ENCODE results near the gene TAS2R14.

DNA sequence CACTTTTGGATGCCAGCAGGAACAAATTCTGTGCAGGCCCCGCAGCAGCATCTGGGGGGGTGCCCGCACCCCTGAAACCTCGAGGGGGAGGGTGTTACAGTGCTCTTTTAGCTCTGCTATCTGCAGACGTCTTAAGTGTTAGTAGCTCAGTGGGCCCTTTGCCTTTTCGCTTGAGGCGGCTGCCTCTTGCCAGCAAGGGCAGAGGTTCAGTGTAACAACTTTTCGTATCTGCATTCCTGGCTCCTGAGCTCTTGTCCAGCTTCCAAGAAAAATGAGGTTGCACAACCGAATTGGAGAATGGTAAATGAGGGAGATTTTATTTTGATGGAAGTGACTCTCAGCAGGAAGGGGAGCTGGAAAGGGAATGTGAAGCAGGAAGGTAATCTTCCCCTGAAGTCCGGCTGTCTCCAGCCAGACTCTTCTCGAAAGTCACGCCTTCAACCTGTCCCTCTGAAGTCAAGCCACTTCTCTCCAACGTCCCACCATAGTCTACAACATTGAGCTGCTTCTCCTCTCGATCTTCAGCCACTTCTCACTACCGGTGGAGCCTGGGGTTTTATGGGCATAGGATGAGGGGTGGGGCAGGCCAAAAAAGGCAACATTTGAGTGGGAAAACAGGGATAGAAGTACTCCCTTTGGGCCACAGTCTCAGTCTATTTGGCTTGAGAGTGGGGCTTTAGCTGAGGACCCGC is 29.8 kb upstream of the TAS2R14 start:
- TF ChIP-seq, protein P1, sequence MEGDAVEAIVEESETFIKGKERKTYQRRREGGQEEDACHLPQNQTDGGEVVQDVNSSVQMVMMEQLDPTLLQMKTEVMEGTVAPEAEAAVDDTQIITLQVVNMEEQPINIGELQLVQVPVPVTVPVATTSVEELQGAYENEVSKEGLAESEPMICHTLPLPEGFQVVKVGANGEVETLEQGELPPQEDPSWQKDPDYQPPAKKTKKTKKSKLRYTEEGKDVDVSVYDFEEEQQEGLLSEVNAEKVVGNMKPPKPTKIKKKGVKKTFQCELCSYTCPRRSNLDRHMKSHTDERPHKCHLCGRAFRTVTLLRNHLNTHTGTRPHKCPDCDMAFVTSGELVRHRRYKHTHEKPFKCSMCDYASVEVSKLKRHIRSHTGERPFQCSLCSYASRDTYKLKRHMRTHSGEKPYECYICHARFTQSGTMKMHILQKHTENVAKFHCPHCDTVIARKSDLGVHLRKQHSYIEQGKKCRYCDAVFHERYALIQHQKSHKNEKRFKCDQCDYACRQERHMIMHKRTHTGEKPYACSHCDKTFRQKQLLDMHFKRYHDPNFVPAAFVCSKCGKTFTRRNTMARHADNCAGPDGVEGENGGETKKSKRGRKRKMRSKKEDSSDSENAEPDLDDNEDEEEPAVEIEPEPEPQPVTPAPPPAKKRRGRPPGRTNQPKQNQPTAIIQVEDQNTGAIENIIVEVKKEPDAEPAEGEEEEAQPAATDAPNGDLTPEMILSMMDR (IDR thresholded peaks at IDR 0.05 in 8 of 11, conservative IDR thresholded peaks at IDR 0.05 in 3 of 11), result no peak
- no peak for TF ChIP-seq POLR2A (IDR thresholded peaks at IDR 0.05)
- no peak for TF ChIP-seq POLR2AphosphoS5 (IDR thresholded peaks at IDR 0.05)
